ENCODE results near the gene ECI1. TPM values are rescaled to one million over a fixed set of nuclear protein-coding genes. Genes with fewer than 3 reads are reported as not detected.

ECI1 gene
- total RNA-seq, 2 experiments from 2014 or later: 30.8 to 42.5 TPM

DNA sequence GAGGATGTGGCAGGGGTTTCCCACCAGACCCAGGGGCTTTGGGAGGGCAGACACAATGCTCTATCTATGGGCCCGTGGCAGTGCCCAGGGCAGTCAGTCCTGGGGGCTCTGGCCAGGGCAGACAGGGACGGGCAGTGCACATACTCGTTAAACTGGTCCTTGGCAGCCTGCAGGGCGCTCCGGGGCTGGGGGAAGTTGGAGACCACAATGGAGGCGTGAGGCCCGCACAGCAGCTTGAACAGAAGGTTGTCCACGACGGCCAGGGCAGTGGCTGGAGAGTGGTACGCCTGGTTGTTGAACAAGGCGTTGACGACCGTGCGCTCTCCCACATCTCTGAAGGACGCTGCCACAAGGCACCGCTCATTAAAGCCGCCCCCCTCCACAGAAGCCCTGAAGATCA lies 35.2 kb upstream of the ECI1 start:
- no peaks in the 10 kb centered on the region for H3K9me3 Mint-ChIP-seq
- no peaks in the 10 kb centered on the region for H3K36me3 Mint-ChIP-seq (ENCODE audit: low read depth)
- no peak for DNase-seq
- H3K4me3 Mint-ChIP-seq: no peak overlapping the region
- POLR2A ChIA-PET: no interaction called here
- CTCF ChIA-PET: interaction anchor here (1.3 kb wide), 1 partner anchor 146 kb away, joined by 3 read pairs; no protein-coding TSS in a partner anchor
- no peak overlapping the region for H3K27ac Mint-ChIP-seq
- no peaks in the 10 kb centered on the region for H3K4me1 Mint-ChIP-seq
- H3K27me3 Mint-ChIP-seq: no peaks in the 10 kb centered on the region

DNA sequence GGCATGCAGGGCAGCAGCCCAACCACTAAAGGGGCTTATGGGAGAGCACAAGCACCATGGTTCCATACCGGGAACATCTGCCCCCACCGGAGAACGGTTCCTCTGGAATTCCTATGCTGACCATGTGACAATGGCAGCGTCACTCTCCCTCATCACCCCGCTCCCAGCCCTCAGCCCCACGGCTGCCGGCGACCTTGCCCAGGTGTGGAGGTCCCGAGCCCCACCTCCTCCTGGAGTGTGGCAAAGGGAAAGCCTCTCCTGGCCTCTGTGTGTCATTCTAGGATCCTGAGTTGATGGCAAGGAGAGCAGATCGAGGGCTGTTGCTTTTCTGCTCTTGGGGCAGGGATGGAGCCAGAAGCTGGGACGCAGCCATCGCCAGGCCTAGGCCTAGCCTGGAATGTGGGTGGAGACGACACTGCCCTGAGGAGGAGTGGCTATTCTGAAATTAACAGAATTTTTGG lies 34.4 kb upstream of the ECI1 start:
- no peaks in the 10 kb centered on the region for H3K27me3 Mint-ChIP-seq
- no peak for DNase-seq
- H3K27ac Mint-ChIP-seq: no peak overlapping the region
- CTCF ChIA-PET: interaction anchor here (1.4 kb wide), 1 partner anchor 10 kb away, joined by 3 read pairs; no protein-coding TSS in a partner anchor
- H3K4me3 Mint-ChIP-seq: no peak overlapping the region
- POLR2A ChIA-PET: no interaction called here
- H3K36me3 Mint-ChIP-seq (ENCODE audit: low read depth): no peaks in the 10 kb centered on the region
- H3K9me3 Mint-ChIP-seq: no peaks in the 10 kb centered on the region
- H3K4me1 Mint-ChIP-seq: no peaks in the 10 kb centered on the region

DNA sequence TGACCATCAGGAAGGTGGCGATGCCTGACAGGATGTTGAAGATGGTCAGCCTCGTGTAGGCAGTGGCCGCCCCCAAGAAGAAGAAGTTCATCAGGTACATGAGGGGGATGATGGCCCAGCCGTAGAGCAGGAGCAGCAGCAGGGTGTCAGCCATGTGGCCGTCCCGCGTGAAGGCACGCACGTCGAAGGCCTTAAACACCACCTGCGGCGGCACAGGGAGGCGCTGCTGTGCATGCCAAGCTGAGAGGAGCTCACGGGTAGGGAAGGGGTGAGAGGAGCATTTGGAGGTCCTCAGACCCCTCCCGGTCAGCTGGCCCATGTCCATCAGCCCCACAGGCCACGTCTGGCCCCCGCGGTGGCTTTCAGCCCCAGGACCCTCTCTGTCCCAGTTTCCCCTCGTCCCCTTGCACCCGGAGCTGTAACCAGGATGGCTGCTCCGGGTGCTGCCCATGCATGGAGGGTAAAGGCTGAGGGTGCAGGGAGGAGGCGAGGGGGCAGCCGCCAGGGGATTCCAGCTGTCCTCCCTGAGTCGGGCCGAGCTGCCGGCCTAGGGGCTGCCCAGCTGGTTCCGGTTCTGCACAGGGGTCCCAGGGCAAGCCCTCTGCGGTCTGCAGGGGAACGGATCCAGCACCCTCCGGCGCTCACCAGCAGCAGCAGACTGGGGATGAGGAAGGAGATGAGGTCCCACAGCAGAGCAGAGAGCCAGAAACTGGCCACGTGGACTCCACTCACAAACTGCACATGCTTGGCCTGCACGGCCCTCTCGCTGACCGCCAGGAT lies 33.6 kb upstream of the ECI1 start:
- H3K4me3 Mint-ChIP-seq: no peak overlapping the region
- H3K27me3 Mint-ChIP-seq: no peaks in the 10 kb centered on the region
- no peaks in the 10 kb centered on the region for H3K9me3 Mint-ChIP-seq
- H3K4me1 Mint-ChIP-seq: no peaks in the 10 kb centered on the region
- H3K36me3 Mint-ChIP-seq (ENCODE audit: low read depth): no peaks in the 10 kb centered on the region
- H3K27ac Mint-ChIP-seq: no peak overlapping the region
- ChIA-PET POLR2A (no interaction called here), CTCF (interaction anchor here (1.4 kb wide), 1 partner anchor 11 kb away, joined by 3 read pairs; no protein-coding TSS in a partner anchor)
- no peak for DNase-seq

DNA sequence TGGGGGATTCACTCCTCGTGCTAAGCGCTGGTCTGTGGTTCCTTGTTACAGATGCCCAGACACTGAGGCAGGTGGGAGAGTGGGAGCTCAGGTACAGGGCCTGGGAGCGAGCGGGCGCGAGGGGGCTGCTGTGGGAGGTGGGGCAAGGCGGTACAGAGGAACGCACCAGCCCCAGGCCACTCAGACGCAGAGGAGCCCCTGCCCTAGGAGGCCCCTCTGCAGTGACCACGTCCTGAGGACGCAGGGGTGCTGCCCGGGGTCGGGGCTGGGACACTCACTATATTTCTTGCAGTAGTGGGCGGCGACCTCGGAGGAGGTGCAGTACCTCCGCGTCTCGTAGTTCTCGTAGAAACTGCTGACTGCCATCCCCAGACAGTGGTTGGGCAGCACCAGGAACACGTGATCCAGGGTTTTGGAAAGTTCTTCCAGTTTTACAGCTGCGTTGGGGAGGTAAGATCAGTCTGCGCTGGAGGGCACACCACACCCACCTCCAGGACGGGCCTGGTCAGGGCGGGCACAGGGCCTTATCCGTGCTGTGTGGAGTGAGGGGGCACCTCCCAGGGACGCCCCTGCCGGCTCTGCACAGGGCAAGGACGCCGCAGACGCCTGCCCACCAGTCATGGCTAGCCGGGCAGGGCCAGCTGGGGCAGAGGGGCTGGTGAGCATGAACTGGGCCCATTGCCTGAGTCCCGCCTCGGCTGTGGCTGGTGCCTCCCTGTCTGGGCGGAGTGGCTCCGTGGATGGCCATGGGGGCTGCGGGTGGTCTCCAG lies 32.8 kb upstream of the ECI1 start:
- Mint-ChIP-seq H3K27me3 (no peaks in the 10 kb centered on the region), H3K4me3 (no peak overlapping the region), H3K27ac (no peak overlapping the region), H3K36me3 (ENCODE audit: low read depth) (no peaks in the 10 kb centered on the region), H3K9me3 (no peaks in the 10 kb centered on the region), H3K4me1 (no peaks in the 10 kb centered on the region)
- ChIA-PET POLR2A (no interaction called here), CTCF (interaction anchor here (1.4 kb wide), 1 partner anchor 12 kb away, joined by 3 read pairs; no protein-coding TSS in a partner anchor)
- DNase-seq: no peak

DNA sequence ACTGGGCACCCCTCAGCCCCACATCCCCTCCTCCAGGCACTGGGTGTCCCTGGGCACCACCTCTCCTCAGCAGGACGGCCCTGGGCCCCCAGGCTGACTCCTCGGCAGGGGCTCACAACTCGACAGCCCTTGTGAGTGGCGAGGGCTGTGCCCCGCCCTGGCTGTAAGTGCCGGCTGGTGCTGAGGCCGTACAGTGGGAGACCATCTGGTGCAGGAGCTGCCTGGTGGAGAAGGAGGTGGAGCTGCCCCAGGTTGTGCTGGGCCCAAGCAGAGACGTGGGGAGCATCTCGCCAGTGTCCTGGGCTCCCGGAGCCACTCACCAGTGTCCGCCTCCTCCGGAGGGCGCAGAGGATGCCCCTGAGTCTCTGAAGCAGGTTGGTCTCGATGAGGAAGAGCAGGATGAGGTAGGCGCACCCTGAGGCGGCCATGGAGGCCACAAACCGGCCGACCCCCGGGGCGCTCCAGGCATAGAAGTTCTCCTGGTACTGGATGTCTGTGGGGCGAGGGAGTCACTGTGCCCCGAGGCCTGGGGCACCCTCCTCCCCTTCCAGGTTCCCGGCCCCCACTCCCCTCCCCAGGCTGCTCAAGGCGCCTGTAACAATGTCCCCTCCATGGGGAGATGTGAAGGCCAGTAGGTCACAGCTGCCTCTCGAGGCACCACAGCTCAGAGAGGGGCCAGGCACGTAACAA lies 31.6 kb upstream of the ECI1 start:
- Mint-ChIP-seq H3K27ac (no peak overlapping the region), H3K4me1 (no peaks in the 10 kb centered on the region), H3K4me3 (no peak overlapping the region), H3K9me3 (no peaks in the 10 kb centered on the region), H3K36me3 (ENCODE audit: low read depth) (no peaks in the 10 kb centered on the region), H3K27me3 (no peaks in the 10 kb centered on the region)
- CTCF ChIA-PET: no interaction called here
- POLR2A ChIA-PET: no interaction called here
- no peak for DNase-seq

DNA sequence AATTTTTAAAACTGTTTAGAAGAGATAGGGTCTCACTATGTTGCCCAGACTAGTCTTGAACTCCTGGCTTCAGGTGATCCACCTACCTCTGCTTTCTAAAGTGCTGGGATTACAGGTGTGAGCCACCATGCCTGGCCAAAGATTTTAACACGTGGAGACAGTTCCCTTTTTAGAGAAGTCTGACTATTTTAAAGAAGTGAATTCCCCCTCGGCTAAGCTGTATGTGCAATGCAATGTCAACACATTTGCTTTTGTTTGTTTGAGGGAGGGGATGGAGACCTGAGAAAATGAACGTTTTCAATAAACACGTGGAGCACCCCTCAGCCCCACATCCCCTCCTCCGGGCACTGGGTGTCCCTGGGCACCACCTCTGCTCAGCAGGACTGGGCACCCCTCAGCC lies 30.9 kb upstream of the ECI1 start:
- no peaks in the 10 kb centered on the region for H3K27me3 Mint-ChIP-seq
- POLR2A ChIA-PET: no interaction called here
- H3K4me1 Mint-ChIP-seq: no peaks in the 10 kb centered on the region
- no peak for DNase-seq
- CTCF ChIA-PET: no interaction called here
- no peak overlapping the region for H3K4me3 Mint-ChIP-seq
- H3K27ac Mint-ChIP-seq: no peak overlapping the region
- H3K9me3 Mint-ChIP-seq: no peaks in the 10 kb centered on the region
- H3K36me3 Mint-ChIP-seq (ENCODE audit: low read depth): no peaks in the 10 kb centered on the region

DNA sequence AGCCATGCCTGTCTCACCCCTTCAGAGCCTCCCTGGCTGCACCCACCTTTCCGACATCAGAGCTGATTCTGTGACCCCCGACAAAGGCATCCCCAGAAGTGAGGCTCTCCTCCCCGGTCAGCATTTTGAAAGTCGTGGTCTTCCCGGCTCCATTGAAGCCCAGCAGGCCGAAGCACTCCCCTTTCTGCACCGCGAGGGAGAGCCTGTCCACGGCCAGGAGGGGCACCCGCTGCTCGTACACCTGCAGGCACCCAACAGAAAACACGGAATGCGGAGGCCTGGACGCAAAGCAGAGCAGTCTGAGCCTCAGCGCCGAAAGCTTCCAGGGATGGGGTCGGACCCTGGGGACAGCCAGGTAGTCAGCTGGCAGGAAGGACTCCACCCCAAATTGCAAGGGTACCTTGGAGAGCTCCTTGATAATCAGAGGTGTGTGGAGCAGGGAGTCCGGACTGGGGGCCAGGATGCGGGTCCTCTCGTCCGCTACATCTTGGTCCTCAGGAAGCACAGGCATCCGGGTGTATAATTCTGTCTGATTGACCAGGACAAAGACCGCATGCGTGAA lies 29.7 kb upstream of the ECI1 start:
- no peak overlapping the region for H3K4me3 Mint-ChIP-seq
- no peaks in the 10 kb centered on the region for H3K4me1 Mint-ChIP-seq
- no peak for DNase-seq
- H3K36me3 Mint-ChIP-seq (ENCODE audit: low read depth): no peaks in the 10 kb centered on the region
- ChIA-PET POLR2A (no interaction called here), CTCF (interaction anchor here (0.6 to 1.2 kb wide), 3 partner anchors 8 to 951 kb away, joined by 3 to 5 read pairs (median 3); no protein-coding TSS in a partner anchor)
- no peaks in the 10 kb centered on the region for H3K27me3 Mint-ChIP-seq
- no peaks in the 10 kb centered on the region for H3K9me3 Mint-ChIP-seq
- no peak overlapping the region for H3K27ac Mint-ChIP-seq

DNA sequence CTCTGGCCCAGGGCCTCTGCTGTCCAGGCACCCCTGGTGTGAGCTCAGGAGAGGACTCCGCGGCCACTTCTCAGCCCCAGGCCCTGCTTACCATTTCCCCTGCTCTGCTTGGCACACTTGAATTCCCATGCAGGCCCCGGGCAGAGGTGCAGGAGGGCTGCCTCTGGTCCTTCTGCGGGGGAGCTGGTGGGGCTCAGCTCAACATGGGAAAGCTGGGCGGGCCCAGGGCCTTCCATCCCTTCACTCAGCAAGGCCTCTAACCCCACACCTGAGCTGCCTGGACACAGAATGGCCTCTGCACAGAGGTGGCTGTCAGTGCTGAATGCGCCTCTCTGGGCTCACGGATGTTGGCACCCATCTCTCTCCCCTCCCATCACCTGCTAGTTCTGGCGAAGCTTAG lies 29.1 kb upstream of the ECI1 start:
- Mint-ChIP-seq H3K4me1 (no peaks in the 10 kb centered on the region), H3K27ac (no peak overlapping the region), H3K4me3 (no peak overlapping the region), H3K27me3 (no peaks in the 10 kb centered on the region), H3K9me3 (no peaks in the 10 kb centered on the region), H3K36me3 (ENCODE audit: low read depth) (no peaks in the 10 kb centered on the region)
- ChIA-PET POLR2A (no interaction called here), CTCF (interaction anchor here (0.5 to 1.2 kb wide), 2 partner anchors 9 to 299 kb away, joined by 3 to 5 read pairs; partner anchors contain the start of gene NOXO1)
- DNase-seq: no peak

DNA sequence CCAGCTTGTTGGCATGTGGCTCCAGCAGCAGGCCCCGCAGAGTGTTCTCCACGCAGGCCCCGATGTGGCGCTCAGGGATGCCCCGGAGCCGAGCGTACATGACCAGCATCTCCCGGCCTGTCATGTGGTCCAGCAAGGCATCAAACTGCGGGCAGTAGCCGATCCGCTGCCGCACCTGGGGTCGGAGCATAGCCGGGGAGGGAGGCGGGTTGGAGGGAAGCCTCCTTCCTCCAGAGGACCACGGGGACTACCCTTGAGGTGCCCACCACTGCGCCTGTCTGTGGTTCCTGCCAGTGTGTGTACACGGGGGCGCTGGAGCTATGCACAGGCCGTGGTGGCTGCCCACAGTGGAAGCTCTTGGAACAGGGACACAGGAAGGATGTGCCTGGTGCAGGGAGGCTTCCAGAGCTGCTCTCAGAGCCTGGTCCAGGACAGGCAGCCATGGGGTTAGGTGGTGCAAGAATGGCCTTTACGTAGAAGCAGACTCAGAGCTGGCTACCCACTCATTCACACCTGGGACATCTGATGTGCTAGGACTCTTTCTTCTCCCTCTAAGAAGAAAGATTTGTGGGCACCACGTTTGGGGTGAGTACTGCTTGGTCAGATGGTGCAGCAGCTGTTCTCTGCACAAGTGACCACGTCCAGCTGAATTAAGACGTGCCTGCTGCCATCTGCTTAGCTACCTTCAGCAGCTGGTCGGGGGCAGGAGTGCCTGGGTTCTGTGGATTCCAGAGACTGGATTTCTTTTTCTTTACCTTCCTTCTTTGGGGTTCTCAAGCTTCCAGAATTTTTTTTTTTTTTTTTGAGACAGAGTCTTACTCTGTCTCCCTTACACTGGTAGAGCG lies 27.8 kb upstream of the ECI1 start:
- H3K27ac Mint-ChIP-seq: no peak overlapping the region
- ChIA-PET POLR2A (interaction anchor here (0.6 kb wide), 1 partner anchor 43 kb away, joined by 3 read pairs; no protein-coding TSS in a partner anchor), CTCF (interaction anchor here (0.6 to 1.1 kb wide), 5 partner anchors 8 to 33 kb away, joined by 3 to 4 read pairs (median 3); no protein-coding TSS in a partner anchor)
- H3K4me3 Mint-ChIP-seq: no peak overlapping the region
- DNase-seq: no peak
- H3K36me3 Mint-ChIP-seq (ENCODE audit: low read depth): no peaks in the 10 kb centered on the region
- H3K9me3 Mint-ChIP-seq: no peaks in the 10 kb centered on the region
- no peaks in the 10 kb centered on the region for H3K27me3 Mint-ChIP-seq
- no peaks in the 10 kb centered on the region for H3K4me1 Mint-ChIP-seq

DNA sequence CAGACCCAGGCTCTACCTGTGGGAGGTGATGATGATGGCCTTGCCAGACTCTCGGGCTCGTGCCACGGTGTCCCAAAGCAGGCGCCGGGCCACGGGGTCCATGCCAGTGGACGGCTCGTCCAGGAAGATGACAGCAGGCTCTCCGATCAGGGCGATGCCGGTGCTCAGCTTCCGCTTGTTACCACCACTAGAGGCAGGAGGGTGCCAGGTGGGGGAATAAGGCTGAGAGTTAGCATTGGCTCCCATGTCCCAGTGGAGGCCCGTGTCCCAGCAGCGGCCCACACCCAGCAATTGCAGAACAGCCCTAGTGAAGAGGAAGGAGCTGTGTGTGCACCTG lies 26.9 kb upstream of the ECI1 start:
- no peak overlapping the region for H3K27ac Mint-ChIP-seq
- H3K4me3 Mint-ChIP-seq: no peak overlapping the region
- H3K36me3 Mint-ChIP-seq (ENCODE audit: low read depth): no peaks in the 10 kb centered on the region
- no peaks in the 10 kb centered on the region for H3K4me1 Mint-ChIP-seq
- H3K27me3 Mint-ChIP-seq: no peaks in the 10 kb centered on the region
- CTCF ChIA-PET: interaction anchor here (0.6 to 0.9 kb wide), 2 partner anchors 26 to 34 kb away, joined by 3 to 4 read pairs; no protein-coding TSS in a partner anchor
- H3K9me3 Mint-ChIP-seq: no peaks in the 10 kb centered on the region
- POLR2A ChIA-PET: no interaction called here
- no peak for DNase-seq

DNA sequence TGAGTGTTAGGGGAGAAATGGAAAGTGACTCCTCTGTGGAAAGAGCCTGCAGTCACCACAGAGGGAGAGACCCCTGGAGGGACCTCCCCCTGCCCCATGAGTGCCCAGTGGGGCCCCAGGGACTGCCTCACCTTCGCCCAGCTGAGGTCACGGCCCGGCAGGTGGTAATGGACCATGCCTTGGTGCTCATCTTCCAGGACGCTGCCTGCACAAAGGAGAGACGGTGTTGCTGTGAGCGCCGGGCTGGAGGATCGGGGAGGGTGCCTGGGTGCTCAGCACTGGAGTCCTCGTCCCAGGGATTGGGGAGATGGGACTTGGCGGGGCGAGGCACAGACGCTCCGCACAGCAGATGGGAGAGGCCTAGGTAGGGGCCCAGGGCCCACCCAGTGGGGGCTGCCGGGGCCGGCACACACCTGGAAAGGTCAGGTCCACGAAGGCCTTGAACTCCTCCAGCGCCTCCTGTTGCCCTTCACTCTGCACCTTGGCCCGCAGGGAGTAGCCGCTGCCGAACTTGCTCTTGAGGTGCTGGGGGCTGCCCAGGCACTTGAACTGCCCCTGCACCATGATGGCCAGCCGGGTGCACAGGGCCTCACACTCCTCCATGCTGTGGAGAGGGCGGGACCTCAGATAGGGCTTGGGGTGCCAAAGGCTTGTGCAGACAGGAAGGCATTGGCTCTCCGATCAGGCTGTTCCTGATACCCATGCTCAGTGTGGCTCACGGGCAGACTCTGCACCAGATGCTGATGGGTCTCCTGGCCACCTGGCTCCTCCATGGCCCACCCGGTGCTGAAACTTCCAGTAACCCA lies 26.3 kb upstream of the ECI1 start:
- no peak for DNase-seq
- no peak overlapping the region for H3K27ac Mint-ChIP-seq
- H3K4me1 Mint-ChIP-seq: no peaks in the 10 kb centered on the region
- no peaks in the 10 kb centered on the region for H3K36me3 Mint-ChIP-seq (ENCODE audit: low read depth)
- H3K9me3 Mint-ChIP-seq: no peaks in the 10 kb centered on the region
- no peak overlapping the region for H3K4me3 Mint-ChIP-seq
- CTCF ChIA-PET: interaction anchor here (0.6 kb wide), 1 partner anchor 1528 kb away, joined by 7 read pairs; no protein-coding TSS in a partner anchor
- POLR2A ChIA-PET: no interaction called here
- H3K27me3 Mint-ChIP-seq: no peaks in the 10 kb centered on the region

Data from activated CD4-positive, alpha-beta T cell treated with anti-CD3 and anti-CD28 coated beads, Interleukin-2, amount 10 ng/mL, durations not matched to agents 7 days and 5 days (primary cell).